PC-9 (cell line): ENCODE results near the gene KRT34. TPM values are rescaled to one million over a fixed set of nuclear protein-coding genes. Genes with fewer than 3 reads are reported as not detected.

Experiments
- BruUV-seq: library from RNA; stranded (reverse); fragments of 400-500 nt; replicated peaks from 2 replicates; lab custom pipeline; 2021; lab: Mats Ljungman, UMichigan
- CTCF ChIA-PET: fragments of 300-600 bp; sonication (Branson Sonifier 250); formaldehyde crosslinking; loops from one replicate; lab custom pipeline; 2022; ENCODE audit warnings: antibody characterized with exemption; lab: Charles Lee
- POLR2A ChIA-PET: fragments of 300-600 bp; sonication (Branson Sonifier 250); formaldehyde crosslinking; loops from one replicate; lab custom pipeline; 2022; ENCODE audit warnings: antibody characterized with exemption; ENCODE audit not compliant: unreplicated experiment; lab: Charles Lee
- DNase-seq, 2 experiments: peaks; one replicate each; pipeline versions ENCODE4 v3.0.0 to v3.0.0-alpha.2; 2015 to 2022; ENCODE audit warnings: mixed read lengths in 1 of 2
- H2AFZ ChIP-seq: fragments of 200-600 bp; sonication (generic); 2 replicates; pipeline ENCODE4 v1.8.1; 2017; ENCODE audit warnings: antibody characterized with exemption
- H3F3A ChIP-seq: fragments of 200-600 bp; sonication (generic); 2 replicates; pipeline ENCODE4 v1.8.1; 2017; ENCODE audit warnings: antibody characterized with exemption, mild to moderate bottlenecking, low read depth; ENCODE audit not compliant: insufficient read depth
- H3K27ac ChIP-seq: fragments of 200-600 bp; sonication (generic); 2 replicates; pipeline ENCODE4 v1.6.1; 2016; ENCODE audit warnings: mixed run types
- H3K27me3 ChIP-seq: fragments of 200-600 bp; sonication (generic); 2 replicates; pipeline ENCODE4 v1.6.1; 2016; ENCODE audit warnings: low read depth, mixed run types; ENCODE audit not compliant: insufficient read depth
- H3K36me3 ChIP-seq: fragments of 200-600 bp; sonication (generic); 2 replicates; pipeline ENCODE4 v1.6.1; 2016; ENCODE audit warnings: low read depth, mixed run types
- H3K4me1 ChIP-seq: fragments of 200-600 bp; sonication (generic); replicated peaks from 2 replicates; pipeline ENCODE4 v1.6.1; 2016; ENCODE audit warnings: mixed run types; ENCODE audit not compliant: insufficient read depth
- H3K4me2 ChIP-seq: fragments of 200-600 bp; sonication (generic); 2 replicates; pipeline ENCODE4 v1.6.1; 2017; ENCODE audit warnings: mixed run types
- H3K4me3 ChIP-seq: fragments of 200-600 bp; sonication (generic); 2 replicates; pipeline ENCODE4 v1.6.1; 2016; ENCODE audit warnings: mixed run types
- H3K79me2 ChIP-seq: fragments of 200-600 bp; sonication (generic); 2 replicates; pipeline ENCODE4 v1.6.1; 2017; ENCODE audit warnings: low read depth, mixed run types
- H3K9me2 ChIP-seq: fragments of 200-600 bp; sonication (generic); 2 replicates; pipeline ENCODE4 v1.8.1; 2017; ENCODE audit warnings: mild to moderate bottlenecking; ENCODE audit not compliant: insufficient read depth
- H3K9me3 ChIP-seq: fragments of 200-600 bp; sonication (generic); 2 replicates; pipeline ENCODE4 v1.8.1; 2016; ENCODE audit warnings: low read depth; ENCODE audit not compliant: insufficient read depth
- H4K20me1 ChIP-seq: fragments of 200-600 bp; sonication (generic); 2 replicates; pipeline ENCODE4 v1.8.1; 2017; ENCODE audit not compliant: insufficient read depth
- EZH2 ChIP-seq: fragments of 200-600 bp; sonication (generic); IDR thresholded peaks from 2 replicates; pipeline ENCODE4 v1.8.0; 2017; ENCODE audit warnings: antibody characterized with exemption, low read depth
- intact Hi-C: fragments of 100-400 bp; cut with micrococcal nuclease; formaldehyde crosslinking; loops from one replicate; pipeline ENCODE4 v1.10.0; 2022; ENCODE audit not compliant: unreplicated experiment
- total RNA-seq: library from RNA; stranded (reverse); gene quantifications from 2 replicates; pipeline ENCODE4 v1.2.3, GENCODE V29; 2021
- TF ChIP-seq, protein P1 (sequence below): fragments of 200-600 bp; sonication (generic); conservative IDR thresholded peaks from 2 replicates; pipeline ENCODE4 v1.6.1; 2017; ENCODE audit warnings: mixed run types, antibody characterized with exemption, mild to moderate bottlenecking, moderate library complexity

The KRT34 gene
- total RNA-seq, 1 experiment from 2014 or later: 1.4 TPM

DNA sequence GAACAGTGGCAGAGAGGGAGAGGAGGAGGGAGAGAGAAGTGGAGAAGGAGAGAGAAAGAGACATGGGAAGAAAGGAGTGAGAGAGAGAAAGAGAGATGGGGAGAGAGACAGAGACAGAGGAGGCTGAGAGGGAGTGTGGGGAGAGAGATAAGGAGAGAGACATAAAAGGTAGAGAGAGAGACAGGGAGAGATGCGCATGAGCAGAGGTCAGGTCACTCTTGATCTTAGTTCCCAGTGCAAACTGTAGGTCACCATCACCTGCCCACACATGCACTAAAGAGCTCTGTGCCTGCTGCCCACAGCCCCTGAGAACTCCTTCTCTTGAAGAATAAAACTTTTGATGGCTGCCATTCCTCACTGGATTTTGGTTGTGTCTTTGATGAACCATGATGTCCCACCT lies 46.4 kb downstream of the KRT34 start:
- Histone ChIP-seq H3K9me3 (no peaks in the 10 kb centered on the region), H3K4me2 (no peak overlapping the region), H3K79me2 (no peaks in the 10 kb centered on the region), H3K36me3 (no peaks in the 10 kb centered on the region), H3K27ac (no peak overlapping the region), H3F3A (peaks cover 10% of the 10 kb centered on the region; the same call in 1 of the 2 replicates), H4K20me1 (no peaks in the 10 kb centered on the region), H3K4me3 (no peak overlapping the region), H2AFZ (no peak overlapping the region), H3K9me2 (no peaks in the 10 kb centered on the region), H3K27me3 (no peaks in the 10 kb centered on the region), H3K4me1 (peaks cover 41% of the 10 kb centered on the region)
- BruUV-seq: no TSS peak
- intact Hi-C loops: loop anchor here (5.0 kb wide), 1 partner anchor 67 kb away; no protein-coding TSS in a partner anchor
- no peak for DNase-seq
- TF ChIP-seq EZH2: no peak
- TF ChIP-seq, protein P1, sequence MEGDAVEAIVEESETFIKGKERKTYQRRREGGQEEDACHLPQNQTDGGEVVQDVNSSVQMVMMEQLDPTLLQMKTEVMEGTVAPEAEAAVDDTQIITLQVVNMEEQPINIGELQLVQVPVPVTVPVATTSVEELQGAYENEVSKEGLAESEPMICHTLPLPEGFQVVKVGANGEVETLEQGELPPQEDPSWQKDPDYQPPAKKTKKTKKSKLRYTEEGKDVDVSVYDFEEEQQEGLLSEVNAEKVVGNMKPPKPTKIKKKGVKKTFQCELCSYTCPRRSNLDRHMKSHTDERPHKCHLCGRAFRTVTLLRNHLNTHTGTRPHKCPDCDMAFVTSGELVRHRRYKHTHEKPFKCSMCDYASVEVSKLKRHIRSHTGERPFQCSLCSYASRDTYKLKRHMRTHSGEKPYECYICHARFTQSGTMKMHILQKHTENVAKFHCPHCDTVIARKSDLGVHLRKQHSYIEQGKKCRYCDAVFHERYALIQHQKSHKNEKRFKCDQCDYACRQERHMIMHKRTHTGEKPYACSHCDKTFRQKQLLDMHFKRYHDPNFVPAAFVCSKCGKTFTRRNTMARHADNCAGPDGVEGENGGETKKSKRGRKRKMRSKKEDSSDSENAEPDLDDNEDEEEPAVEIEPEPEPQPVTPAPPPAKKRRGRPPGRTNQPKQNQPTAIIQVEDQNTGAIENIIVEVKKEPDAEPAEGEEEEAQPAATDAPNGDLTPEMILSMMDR: no peak
- ChIA-PET CTCF (no interaction called here), POLR2A (no interaction called here)

DNA sequence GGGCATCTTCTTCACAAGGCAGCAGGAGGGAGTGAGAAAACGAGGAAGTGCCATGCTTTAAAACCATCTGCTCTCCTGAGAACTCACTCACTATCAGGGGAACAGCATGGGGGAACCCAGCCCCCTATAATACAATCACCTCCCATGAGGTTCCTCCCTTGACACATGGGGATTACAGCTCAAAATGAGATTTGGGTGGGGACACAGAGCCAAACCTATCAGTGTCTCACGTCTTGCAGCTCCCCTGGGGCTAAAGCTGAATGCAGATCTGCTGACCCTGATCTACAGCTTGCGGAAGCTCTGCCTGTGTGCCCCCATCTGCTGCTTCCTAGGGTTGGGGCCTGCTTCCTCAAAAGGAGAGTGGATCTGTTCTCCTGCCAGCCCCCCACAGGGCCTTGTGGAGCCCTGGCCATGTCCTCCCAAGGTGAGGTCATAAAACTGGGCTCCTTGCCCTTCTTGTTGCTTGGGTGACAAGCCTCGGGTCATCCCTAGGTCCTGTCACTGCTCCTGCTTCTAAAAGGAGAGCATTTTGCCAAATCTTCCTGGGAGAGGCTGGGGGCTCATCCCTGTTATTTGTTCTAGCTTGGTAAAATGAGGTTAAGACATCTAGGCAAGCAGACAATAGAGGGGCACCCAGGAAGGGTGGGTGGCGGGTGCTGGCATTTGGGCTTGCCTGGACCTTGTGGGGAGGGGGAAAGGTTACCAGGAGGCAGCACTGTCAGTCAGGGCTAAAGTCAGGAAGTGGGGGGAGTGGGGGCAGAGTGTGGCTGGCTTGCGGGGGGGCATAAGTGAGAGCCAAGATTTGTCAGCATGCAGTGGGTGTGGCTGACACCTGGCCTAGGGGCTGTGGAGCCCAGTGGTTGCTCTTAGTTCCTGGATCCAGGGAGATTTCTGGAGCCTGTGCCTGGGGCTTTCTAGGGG lies 47.5 kb downstream of the KRT34 start:
- peaks cover 10% of the 10 kb centered on the region; the same call in 1 of the 2 replicates for H3F3A ChIP-seq
- no peak overlapping the region for H3K27ac ChIP-seq
- intact Hi-C loops: loop anchor here (5.0 kb wide), 1 partner anchor 68 kb away; no protein-coding TSS in a partner anchor
- CTCF ChIA-PET: no interaction called here
- peaks cover 33% of the 10 kb centered on the region for H3K4me1 ChIP-seq
- TF ChIP-seq, protein P1: no peak
- no peak for TF ChIP-seq EZH2
- POLR2A ChIA-PET: no interaction called here
- no peak overlapping the region for H2AFZ ChIP-seq
- no TSS peak for BruUV-seq
- H3K36me3 ChIP-seq: no peaks in the 10 kb centered on the region
- no peak for DNase-seq
- 0 out of 2 replicates have a peak overlapping the region, but pooled peaks have one; percentile 1 for H3K4me2 ChIP-seq
- no peak overlapping the region for H3K4me3 ChIP-seq
- no peaks in the 10 kb centered on the region for H3K27me3 ChIP-seq
- H3K79me2 ChIP-seq: no peaks in the 10 kb centered on the region
- H3K9me2 ChIP-seq: no peaks in the 10 kb centered on the region
- no peaks in the 10 kb centered on the region for H3K9me3 ChIP-seq
- H4K20me1 ChIP-seq: no peaks in the 10 kb centered on the region

DNA sequence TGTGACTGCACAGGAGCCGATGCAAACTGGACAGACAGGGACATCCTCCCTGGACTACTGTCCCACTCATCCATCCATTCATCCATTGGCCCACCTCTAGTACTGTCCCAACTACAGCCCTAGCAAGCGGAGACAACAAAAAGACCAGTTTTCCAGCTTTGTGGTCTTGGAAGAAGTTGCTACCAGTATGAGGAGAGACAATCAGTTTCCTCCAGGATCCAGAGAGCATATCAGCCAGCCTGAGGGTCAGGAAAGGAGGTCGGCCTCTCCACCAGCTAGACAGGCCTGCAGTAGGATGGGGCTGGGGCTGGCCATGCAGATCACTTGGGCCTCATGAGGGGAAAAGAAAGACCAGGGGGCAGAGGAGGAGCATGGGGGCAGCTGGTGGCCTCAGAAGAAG lies 48.3 kb downstream of the KRT34 start:
- H3K9me2 ChIP-seq: no peaks in the 10 kb centered on the region
- H3K4me3 ChIP-seq: no peak overlapping the region
- TF ChIP-seq, protein P1: no peak
- TF ChIP-seq EZH2: no peak
- no peak overlapping the region for H3K27ac ChIP-seq
- no peaks in the 10 kb centered on the region for H4K20me1 ChIP-seq
- ChIA-PET CTCF (no interaction called here), POLR2A (no interaction called here)
- H3F3A ChIP-seq: peaks cover 2% of the 10 kb centered on the region; the same call in 1 of the 2 replicates
- intact Hi-C loops: no loop called here
- H3K9me3 ChIP-seq: no peaks in the 10 kb centered on the region
- no peak for DNase-seq
- no TSS peak for BruUV-seq
- no peaks in the 10 kb centered on the region for H3K36me3 ChIP-seq
- no peaks in the 10 kb centered on the region for H3K27me3 ChIP-seq
- H2AFZ ChIP-seq: no peak overlapping the region
- no peaks in the 10 kb centered on the region for H3K79me2 ChIP-seq
- H3K4me2 ChIP-seq: no peak overlapping the region
- peaks cover 28% of the 10 kb centered on the region for H3K4me1 ChIP-seq
